Measurements from ENCODE around the gene ITGAV.

GRCh38 chr2:186659383-186659782 is 69.5 kb downstream of the ITGAV start:
- TF ChIP-seq POLR2AphosphoS5 (IDR thresholded peaks at IDR 0.05) (no peak), POLR2A (IDR thresholded peaks at IDR 0.05) (no peak)
- TF ChIP-seq, protein P1, sequence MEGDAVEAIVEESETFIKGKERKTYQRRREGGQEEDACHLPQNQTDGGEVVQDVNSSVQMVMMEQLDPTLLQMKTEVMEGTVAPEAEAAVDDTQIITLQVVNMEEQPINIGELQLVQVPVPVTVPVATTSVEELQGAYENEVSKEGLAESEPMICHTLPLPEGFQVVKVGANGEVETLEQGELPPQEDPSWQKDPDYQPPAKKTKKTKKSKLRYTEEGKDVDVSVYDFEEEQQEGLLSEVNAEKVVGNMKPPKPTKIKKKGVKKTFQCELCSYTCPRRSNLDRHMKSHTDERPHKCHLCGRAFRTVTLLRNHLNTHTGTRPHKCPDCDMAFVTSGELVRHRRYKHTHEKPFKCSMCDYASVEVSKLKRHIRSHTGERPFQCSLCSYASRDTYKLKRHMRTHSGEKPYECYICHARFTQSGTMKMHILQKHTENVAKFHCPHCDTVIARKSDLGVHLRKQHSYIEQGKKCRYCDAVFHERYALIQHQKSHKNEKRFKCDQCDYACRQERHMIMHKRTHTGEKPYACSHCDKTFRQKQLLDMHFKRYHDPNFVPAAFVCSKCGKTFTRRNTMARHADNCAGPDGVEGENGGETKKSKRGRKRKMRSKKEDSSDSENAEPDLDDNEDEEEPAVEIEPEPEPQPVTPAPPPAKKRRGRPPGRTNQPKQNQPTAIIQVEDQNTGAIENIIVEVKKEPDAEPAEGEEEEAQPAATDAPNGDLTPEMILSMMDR (IDR thresholded peaks at IDR 0.05): no peak

Measured in sigmoid colon (tissue), 4 donors.